ENCODE results near the gene SAMD11. TPM values are rescaled to one million over a fixed set of nuclear protein-coding genes. Genes with fewer than 3 reads are reported as not detected.
A peak's percentile ranks its signal among the peaks of the same experiment; 100 is the strongest.

Gene SAMD11
- total RNA-seq, 1 experiment from 2014 or later = 13.5 TPM

DNA sequence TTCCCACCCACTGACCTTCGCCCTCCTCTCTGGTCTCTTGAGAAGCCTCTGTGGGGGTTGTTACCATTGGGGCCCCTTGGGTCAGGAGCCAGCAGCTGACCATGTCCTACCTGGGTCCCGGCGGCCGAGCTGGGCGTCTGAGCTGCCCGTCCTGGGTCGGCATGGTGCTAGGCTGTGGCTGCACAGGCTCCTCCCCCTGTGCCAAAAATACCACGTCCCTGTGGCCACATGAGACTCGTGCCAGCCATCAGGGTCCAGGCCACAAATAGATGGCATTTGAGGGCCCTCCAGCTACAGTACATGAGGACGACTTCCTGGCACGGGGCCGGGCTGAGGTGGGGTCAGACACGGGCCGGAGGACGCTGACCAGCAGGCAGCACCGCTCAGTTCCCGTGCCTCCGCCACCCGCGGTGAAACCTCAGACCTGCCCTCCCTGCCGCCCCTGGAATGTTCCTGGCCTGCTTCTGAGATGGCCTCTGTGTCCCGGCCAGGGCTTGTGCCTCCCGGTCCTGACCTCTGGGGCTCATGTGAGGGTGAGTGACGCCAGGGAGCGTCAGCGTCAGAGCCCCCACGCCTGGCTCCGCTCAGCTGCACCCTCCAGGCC is 58.3 kb downstream of the SAMD11 start, which contains the start of gene PERM1:
Gene PERM1, minus strand, starts transcription at position 139 of the 604 bp plus-strand sequence. CDS start 1,064 bp downstream, outside the sequence.
- Histone ChIP-seq H4K8ac (replicated peaks; ENCODE audit: insufficient read length, low read depth, low read length) (no peak within 1 kb of the TSS), H3K23ac (ENCODE audit: insufficient read length, low read depth, low read length) (no peak within 1 kb of the TSS), H3K79me1 (ENCODE audit: insufficient read depth, low read depth, low read length, poor library complexity, severe bottlenecking) (no peaks in the 10 kb centered on the region), H3T11ph (ENCODE audit: low read length) (no peak within 1 kb of the TSS), H2BK120ac (ENCODE audit: low read depth, low read length, poor library complexity, severe bottlenecking) (no peak within 1 kb of the TSS), H2BK20ac (ENCODE audit: low read depth, low read length, poor library complexity, severe bottlenecking) (no peak within 1 kb of the TSS), H4K91ac (ENCODE audit: insufficient read length, low read depth, low read length) (no peak within 1 kb of the TSS), H2BK12ac (ENCODE audit: insufficient read length, low read depth, low read length) (no peak within 1 kb of the TSS), H2AK5ac (ENCODE audit: insufficient read length, low read length) (no peak within 1 kb of the TSS), H3K9me3 (ENCODE audit: control insufficient read depth, low read depth, low read length) (no peaks in the 10 kb centered on the region), H3K14ac (ENCODE audit: insufficient read depth, low read length) (no peak within 1 kb of the TSS), H3K79me2 (ENCODE audit: insufficient read depth, low read length) (no peaks in the 10 kb centered on the region), H2BK15ac (ENCODE audit: low read depth, low read length) (no peak within 1 kb of the TSS), H3K23me2 (ENCODE audit: insufficient read length, low read depth, low read length, poor library complexity, severe bottlenecking) (no peaks in the 10 kb centered on the region), H3K4ac (ENCODE audit: low read depth, low read length) (no peak within 1 kb of the TSS), H3K18ac (ENCODE audit: insufficient read length, low read depth, low read length) (no peak within 1 kb of the TSS), H3K56ac (ENCODE audit: insufficient read length, low read depth, low read length) (no peak within 1 kb of the TSS), H3K9ac (ENCODE audit: extremely low read depth, insufficient read length, low read length) (no peak within 1 kb of the TSS), H3K27ac (ENCODE audit: insufficient read length, low read depth, low read length) (no peak within 1 kb of the TSS), H3K4me1 (ENCODE audit: insufficient read depth, low read length) (no peaks in the 10 kb centered on the region), H3K27me3 (ENCODE audit: insufficient read depth, low read length) (peaks cover 2% of the 10 kb centered on the region; the same call in 1 of the 2 replicates), H4K5ac (ENCODE audit: insufficient read length, low read depth, low read length) (no peak within 1 kb of the TSS), H4K20me1 (ENCODE audit: control insufficient read depth, insufficient read depth, insufficient read length) (no peaks in the 10 kb centered on the region), H3K4me2 (ENCODE audit: insufficient read depth, insufficient read length, low read length) (no peak within 1 kb of the TSS), H2AFZ (ENCODE audit: low read length) (no peak within 1 kb of the TSS), H2BK5ac (ENCODE audit: insufficient read length, low read length) (no peak within 1 kb of the TSS)
- Mint-ChIP-seq H3K36me3 (ENCODE audit: insufficient read depth in 1 of 3, low read depth in 3 of 3) (peaks cover 0 to 6% (median 4%) of the 10 kb centered on the region in 3 experiments; a peak in 4 of 7 replicates), H3K27me3 (ENCODE audit: low read depth) (peaks cover 75% of the 10 kb centered on the region), H3K27ac (peak within 1 kb of the TSS in 1 of 3 experiments; percentile 95; a peak in 1 of 7 replicates), H3K4me3 (no peak within 1 kb of the TSS), H3K9me3 (peaks cover 4 to 6% of the 10 kb centered on the region in 2 experiments), H3K4me1 (0 out of 4 replicates have a peak, but pooled peaks cover 0 to 4% of the 10 kb centered on the region in 2 experiments)
- DNase-seq = no peak
- TF ChIP-seq, protein P1, sequence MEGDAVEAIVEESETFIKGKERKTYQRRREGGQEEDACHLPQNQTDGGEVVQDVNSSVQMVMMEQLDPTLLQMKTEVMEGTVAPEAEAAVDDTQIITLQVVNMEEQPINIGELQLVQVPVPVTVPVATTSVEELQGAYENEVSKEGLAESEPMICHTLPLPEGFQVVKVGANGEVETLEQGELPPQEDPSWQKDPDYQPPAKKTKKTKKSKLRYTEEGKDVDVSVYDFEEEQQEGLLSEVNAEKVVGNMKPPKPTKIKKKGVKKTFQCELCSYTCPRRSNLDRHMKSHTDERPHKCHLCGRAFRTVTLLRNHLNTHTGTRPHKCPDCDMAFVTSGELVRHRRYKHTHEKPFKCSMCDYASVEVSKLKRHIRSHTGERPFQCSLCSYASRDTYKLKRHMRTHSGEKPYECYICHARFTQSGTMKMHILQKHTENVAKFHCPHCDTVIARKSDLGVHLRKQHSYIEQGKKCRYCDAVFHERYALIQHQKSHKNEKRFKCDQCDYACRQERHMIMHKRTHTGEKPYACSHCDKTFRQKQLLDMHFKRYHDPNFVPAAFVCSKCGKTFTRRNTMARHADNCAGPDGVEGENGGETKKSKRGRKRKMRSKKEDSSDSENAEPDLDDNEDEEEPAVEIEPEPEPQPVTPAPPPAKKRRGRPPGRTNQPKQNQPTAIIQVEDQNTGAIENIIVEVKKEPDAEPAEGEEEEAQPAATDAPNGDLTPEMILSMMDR (conservative IDR thresholded peaks at IDR 0.05) = no peak
- no CpG with 5 or more reads among the region's 28 CpGs for WGBS (ENCODE audit: extremely low coverage, insufficient read length, low lambda C conversion rate)

All from H9 (cell line).